Liver (tissue), 9 donors: ENCODE data around the gene PCNX2. TPM values are rescaled to one million over a fixed set of nuclear protein-coding genes. Genes with fewer than 3 reads are reported as not detected.

Experiments
- DNase-seq: peaks from one replicate; pipeline ENCODE4 v3.0.0-alpha.2; 2017; ENCODE audit warnings: low spot score
- H3K27ac ChIP-seq, 2 donors: one replicate each; pipeline ENCODE4 v1.7.0; 2013; ENCODE audit warnings: inconsistent platforms in 2 of 2, low read length in 2 of 2, control low read depth in 1 of 2, low read depth in 1 of 2, mild to moderate bottlenecking in 1 of 2
- H3K27me3 ChIP-seq, 4 donors: one replicate each; pipeline versions ENCODE4 v1.6.1 to v1.7.0; 2013; ENCODE audit warnings: low read length in 3 of 4, inconsistent platforms in 1 of 4, mild to moderate bottlenecking in 1 of 4, moderate library complexity in 1 of 4; ENCODE audit not compliant: control insufficient read depth in 4 of 4, insufficient read depth in 4 of 4
- H3K36me3 ChIP-seq, 4 donors: one replicate each; pipeline versions ENCODE4 v1.6.1 to v1.7.0; 2013; ENCODE audit warnings: low read length in 3 of 4, mild to moderate bottlenecking in 3 of 4, low read depth in 1 of 4, moderate library complexity in 1 of 4; ENCODE audit not compliant: control insufficient read depth in 4 of 4, insufficient read depth in 3 of 4
- H3K4me1 ChIP-seq, 4 donors: one replicate each; pipeline versions ENCODE4 v1.6.1 to v1.7.0; 2013; ENCODE audit warnings: low read length in 3 of 4, mild to moderate bottlenecking in 3 of 4, moderate library complexity in 1 of 4; ENCODE audit not compliant: control insufficient read depth in 4 of 4, insufficient read depth in 4 of 4
- H3K4me3 ChIP-seq, 3 donors: one replicate each; pipeline versions ENCODE4 v1.6.1 to v1.7.0; 2013; ENCODE audit warnings: low read length in 3 of 3, control low read depth in 1 of 3, low read depth in 1 of 3, mild to moderate bottlenecking in 1 of 3
- H3K9ac ChIP-seq, 2 donors: one replicate each; pipeline ENCODE4 v1.7.0; 2013; ENCODE audit warnings: low read length in 2 of 2, mild to moderate bottlenecking in 2 of 2, moderate library complexity in 2 of 2, control low read depth in 1 of 2, low read depth in 1 of 2
- H3K9me3 ChIP-seq, 4 donors: one replicate each; pipeline versions ENCODE4 v1.6.1 to v1.7.0; 2013; ENCODE audit warnings: low read length in 3 of 4; ENCODE audit not compliant: control insufficient read depth in 4 of 4
- CTCF ChIP-seq: fragments of 150-350 bp; IDR thresholded peaks from 2 replicates; pipeline ENCODE4 v1.5.1; 2017; ENCODE audit warnings: improper control_type of control experiment, low read depth, low read length; ENCODE audit not compliant: missing input control
- EGR1 ChIP-seq, 2 donors: IDR thresholded peaks; 2 replicates each; pipeline ENCODE4 v1.6.1; 2016 to 2018; ENCODE audit warnings: antibody characterized with exemption in 2 of 2, low read depth in 2 of 2
- FOXA1 ChIP-seq: IDR thresholded peaks from 2 replicates; pipeline ENCODE4 v1.6.1; 2016; ENCODE audit warnings: antibody characterized with exemption
- FOXA2 ChIP-seq: IDR thresholded peaks from 2 replicates; pipeline ENCODE4 v1.6.1; 2016; ENCODE audit warnings: antibody characterized with exemption
- GABPA ChIP-seq, 2 donors: IDR thresholded peaks in 1 of 2; conservative IDR thresholded peaks in 1 of 2; 2 replicates each; pipeline ENCODE4 v1.6.1; 2016; ENCODE audit warnings: antibody characterized with exemption in 2 of 2, mild to moderate bottlenecking in 1 of 2, moderate library complexity in 1 of 2
- HNF4G ChIP-seq: IDR thresholded peaks from 2 replicates; pipeline ENCODE4 v1.6.1; 2016; ENCODE audit warnings: antibody characterized with exemption
- JUND ChIP-seq, 2 donors: IDR thresholded peaks; 2 replicates each; pipeline ENCODE4 v1.6.1; 2016; ENCODE audit warnings: antibody characterized with exemption in 2 of 2
- NR2F2 ChIP-seq: IDR thresholded peaks from 2 replicates; pipeline ENCODE4 v1.6.1; 2016; ENCODE audit warnings: antibody characterized with exemption
- RAD21 ChIP-seq, 2 donors: IDR thresholded peaks; 2 replicates each; pipeline ENCODE4 v1.6.1; 2016; ENCODE audit warnings: antibody characterized with exemption in 2 of 2, mild to moderate bottlenecking in 2 of 2
- RXRA ChIP-seq, 2 donors: IDR thresholded peaks; 2 replicates each; pipeline ENCODE4 v1.6.1; 2017 to 2018; ENCODE audit warnings: antibody characterized with exemption in 2 of 2, mild to moderate bottlenecking in 1 of 2
- SP1 ChIP-seq: IDR thresholded peaks from 2 replicates; pipeline ENCODE4 v1.6.1; 2018; ENCODE audit warnings: antibody characterized with exemption, mild to moderate bottlenecking
- TAF1 ChIP-seq: conservative IDR thresholded peaks from 2 replicates; pipeline ENCODE4 v1.6.1; 2016; ENCODE audit warnings: antibody characterized with exemption, mild to moderate bottlenecking
- YY1 ChIP-seq: IDR thresholded peaks from 2 replicates; pipeline ENCODE4 v1.6.1; 2016; ENCODE audit warnings: antibody characterized with exemption, mild to moderate bottlenecking
- WGBS: extraction: QIAGEN DNeasy Blood & Tissue Kit; methylation state at CpG from one replicate; pipeline ENCODE4 v1.1.7; 2013; 5-methylcytosine and 5-hydroxymethylcytosine counted together
- polyA plus RNA-seq, 2 donors: library from polyadenylated mRNA; stranded (reverse) in 1 of 2; unstranded in 1 of 2; fragments of 200-250 nt in 1 of 2; fragments of >200 nt in 1 of 2; fragmentation: Nextera tagmentation in 1 of 2; extraction: Ambion mirVana in 1 of 2; gene quantifications; one replicate each; pipeline versions ENCODE4 v1.2.1 to v1.2.3, GENCODE V29; 2013 to 2015
- total RNA-seq, 2 donors: library from RNA; depleted of rRNA; stranded (reverse); fragments of >200 nt; gene quantifications; one replicate each; pipeline ENCODE4 v1.2.3, GENCODE V29; 2014
- TF ChIP-seq, protein P1 (sequence below): IDR thresholded peaks from 2 replicates; pipeline ENCODE4 v1.6.1; 2016; ENCODE audit warnings: antibody characterized with exemption
- TF ChIP-seq, protein P2 (sequence below): IDR thresholded peaks from 2 replicates; pipeline ENCODE4 v1.6.1; 2016; ENCODE audit warnings: antibody characterized with exemption
- TF ChIP-seq, protein P3 (sequence below): IDR thresholded peaks from 2 replicates; pipeline ENCODE4 v1.6.1; 2016; ENCODE audit warnings: antibody characterized with exemption, mild to moderate bottlenecking
- TF ChIP-seq, protein P4 (sequence below): IDR thresholded peaks from 2 replicates; pipeline ENCODE4 v1.6.1; 2016; ENCODE audit warnings: antibody characterized with exemption
- donor health status: healthy.
- donor health status: healthy.
- donor health status: healthy.
- donor health status: healthy.
- donor health status: healthy.

Gene PCNX2
- total and polyA plus RNA-seq, 4 donors = 0.20 to 3.1 (median 0.92) TPM

DNA sequence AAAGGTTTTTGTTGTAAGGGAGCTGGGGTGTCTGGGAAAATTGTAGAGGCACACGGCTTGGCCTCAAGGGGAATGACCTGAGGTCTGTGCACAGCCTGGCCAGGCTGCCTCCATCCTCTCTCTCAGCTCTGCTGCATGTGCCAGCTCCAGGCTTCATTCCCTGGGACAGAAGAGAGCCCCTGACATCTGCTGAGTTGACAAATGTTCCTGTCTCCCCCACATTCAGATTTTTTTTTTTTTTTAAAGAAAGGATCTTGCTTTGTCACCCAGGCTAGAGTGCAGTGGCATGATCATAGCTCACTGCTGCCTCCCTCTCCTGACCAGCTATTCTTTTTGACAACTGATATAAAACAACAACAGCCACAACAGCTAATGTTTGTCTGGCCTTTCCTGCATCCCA lies 84.4 kb downstream of the PCNX2 start:
- Histone ChIP-seq H3K9ac (no peak overlapping the region), H3K27ac (no peak overlapping the region), H3K4me1 (no peaks in the 10 kb centered on the region), H3K36me3 (no peaks in the 10 kb centered on the region), H3K9me3 (no peaks in the 10 kb centered on the region), H3K27me3 (peaks cover 0 to 3% (median 0%) of the 10 kb centered on the region in 4 donors), H3K4me3 (no peak overlapping the region)
- 71% methylated on average over 1 of the region's 1 CpG for WGBS
- no peak for DNase-seq
- TF ChIP-seq FOXA2 = no peak

DNA sequence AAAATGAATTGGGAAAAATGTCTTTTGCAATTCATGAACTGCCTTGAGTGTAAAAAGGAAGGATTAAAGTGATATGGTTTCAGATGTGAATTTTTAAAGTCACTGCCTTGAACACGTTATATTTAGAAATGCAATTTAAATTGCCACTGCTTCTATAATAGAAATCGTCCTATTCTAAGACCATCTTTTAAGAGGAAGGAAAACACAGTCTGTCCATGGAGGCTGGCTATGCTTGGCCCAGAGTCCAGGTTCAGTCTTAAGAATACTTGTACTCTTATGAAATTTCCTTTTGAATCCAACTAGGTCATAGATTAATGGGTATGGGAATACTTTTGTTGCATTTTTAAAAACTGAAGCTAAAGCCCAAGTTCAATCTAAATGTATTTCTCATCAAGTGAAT lies 86.0 kb downstream of the PCNX2 start:
- Histone ChIP-seq H3K9ac (no peak overlapping the region), H3K27me3 (peaks cover 0 to 3% (median 0%) of the 10 kb centered on the region in 4 donors), H3K4me1 (no peaks in the 10 kb centered on the region), H3K27ac (no peak overlapping the region), H3K4me3 (no peak overlapping the region), H3K9me3 (no peaks in the 10 kb centered on the region), H3K36me3 (no peaks in the 10 kb centered on the region)
- no peak for TF ChIP-seq NR2F2
- TF ChIP-seq CTCF = no peak
- TF ChIP-seq FOXA1 = no peak
- TF ChIP-seq GABPA (IDR thresholded peaks at IDR 0.05 in 1 of 2, conservative IDR thresholded peaks at IDR 0.05 in 1 of 2) = no peak
- no peak for TF ChIP-seq SP1
- no peak for TF ChIP-seq HNF4G
- no peak for TF ChIP-seq RXRA (IDR thresholded peaks at IDR 0.05)
- TF ChIP-seq EGR1 (IDR thresholded peaks at IDR 0.05; ENCODE audit: low read depth in 2 of 2) = no peak
- TF ChIP-seq, protein P1, sequence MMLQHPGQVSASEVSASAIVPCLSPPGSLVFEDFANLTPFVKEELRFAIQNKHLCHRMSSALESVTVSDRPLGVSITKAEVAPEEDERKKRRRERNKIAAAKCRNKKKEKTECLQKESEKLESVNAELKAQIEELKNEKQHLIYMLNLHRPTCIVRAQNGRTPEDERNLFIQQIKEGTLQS = no peak
- no peak for TF ChIP-seq RAD21 (IDR thresholded peaks at IDR 0.05)
- TF ChIP-seq, protein P2, sequence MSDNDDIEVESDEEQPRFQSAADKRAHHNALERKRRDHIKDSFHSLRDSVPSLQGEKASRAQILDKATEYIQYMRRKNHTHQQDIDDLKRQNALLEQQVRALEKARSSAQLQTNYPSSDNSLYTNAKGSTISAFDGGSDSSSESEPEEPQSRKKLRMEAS = no peak
- TF ChIP-seq JUND (IDR thresholded peaks at IDR 0.05) = no peak
- TF ChIP-seq, protein P3, sequence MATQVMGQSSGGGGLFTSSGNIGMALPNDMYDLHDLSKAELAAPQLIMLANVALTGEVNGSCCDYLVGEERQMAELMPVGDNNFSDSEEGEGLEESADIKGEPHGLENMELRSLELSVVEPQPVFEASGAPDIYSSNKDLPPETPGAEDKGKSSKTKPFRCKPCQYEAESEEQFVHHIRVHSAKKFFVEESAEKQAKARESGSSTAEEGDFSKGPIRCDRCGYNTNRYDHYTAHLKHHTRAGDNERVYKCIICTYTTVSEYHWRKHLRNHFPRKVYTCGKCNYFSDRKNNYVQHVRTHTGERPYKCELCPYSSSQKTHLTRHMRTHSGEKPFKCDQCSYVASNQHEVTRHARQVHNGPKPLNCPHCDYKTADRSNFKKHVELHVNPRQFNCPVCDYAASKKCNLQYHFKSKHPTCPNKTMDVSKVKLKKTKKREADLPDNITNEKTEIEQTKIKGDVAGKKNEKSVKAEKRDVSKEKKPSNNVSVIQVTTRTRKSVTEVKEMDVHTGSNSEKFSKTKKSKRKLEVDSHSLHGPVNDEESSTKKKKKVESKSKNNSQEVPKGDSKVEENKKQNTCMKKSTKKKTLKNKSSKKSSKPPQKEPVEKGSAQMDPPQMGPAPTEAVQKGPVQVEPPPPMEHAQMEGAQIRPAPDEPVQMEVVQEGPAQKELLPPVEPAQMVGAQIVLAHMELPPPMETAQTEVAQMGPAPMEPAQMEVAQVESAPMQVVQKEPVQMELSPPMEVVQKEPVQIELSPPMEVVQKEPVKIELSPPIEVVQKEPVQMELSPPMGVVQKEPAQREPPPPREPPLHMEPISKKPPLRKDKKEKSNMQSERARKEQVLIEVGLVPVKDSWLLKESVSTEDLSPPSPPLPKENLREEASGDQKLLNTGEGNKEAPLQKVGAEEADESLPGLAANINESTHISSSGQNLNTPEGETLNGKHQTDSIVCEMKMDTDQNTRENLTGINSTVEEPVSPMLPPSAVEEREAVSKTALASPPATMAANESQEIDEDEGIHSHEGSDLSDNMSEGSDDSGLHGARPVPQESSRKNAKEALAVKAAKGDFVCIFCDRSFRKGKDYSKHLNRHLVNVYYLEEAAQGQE = no peak
- TF ChIP-seq, protein P4, sequence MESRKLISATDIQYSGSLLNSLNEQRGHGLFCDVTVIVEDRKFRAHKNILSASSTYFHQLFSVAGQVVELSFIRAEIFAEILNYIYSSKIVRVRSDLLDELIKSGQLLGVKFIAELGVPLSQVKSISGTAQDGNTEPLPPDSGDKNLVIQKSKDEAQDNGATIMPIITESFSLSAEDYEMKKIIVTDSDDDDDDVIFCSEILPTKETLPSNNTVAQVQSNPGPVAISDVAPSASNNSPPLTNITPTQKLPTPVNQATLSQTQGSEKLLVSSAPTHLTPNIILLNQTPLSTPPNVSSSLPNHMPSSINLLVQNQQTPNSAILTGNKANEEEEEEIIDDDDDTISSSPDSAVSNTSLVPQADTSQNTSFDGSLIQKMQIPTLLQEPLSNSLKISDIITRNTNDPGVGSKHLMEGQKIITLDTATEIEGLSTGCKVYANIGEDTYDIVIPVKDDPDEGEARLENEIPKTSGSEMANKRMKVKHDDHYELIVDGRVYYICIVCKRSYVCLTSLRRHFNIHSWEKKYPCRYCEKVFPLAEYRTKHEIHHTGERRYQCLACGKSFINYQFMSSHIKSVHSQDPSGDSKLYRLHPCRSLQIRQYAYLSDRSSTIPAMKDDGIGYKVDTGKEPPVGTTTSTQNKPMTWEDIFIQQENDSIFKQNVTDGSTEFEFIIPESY = no peak
- TF ChIP-seq YY1 = no peak
- TF ChIP-seq TAF1 = no peak
- TF ChIP-seq FOXA2 = no peak
- no peak for DNase-seq
- 69% methylated on average over 2 of the region's 2 CpGs for WGBS
